Fibroblast of peridontal ligament (primary cell): ENCODE results near the gene TBRG4.

Source experiments
- DNase-seq: peaks from one replicate; pipeline ENCODE4 v3.0.0-alpha.2; 2010; ENCODE audit errors: extremely low read depth

The TBRG4 gene

GRCh38 chr7:45143616-45144015 lies 32.1 kb upstream of the TBRG4 start:
- no peak for DNase-seq

- DNase-seq, result no peak
Measured at GRCh38 chr7:45140827-45141226, 29.3 kb upstream of the TBRG4 start.

- no peak for DNase-seq
Measured at GRCh38 chr7:45138433-45139267, 27.2 kb upstream of the TBRG4 start.

- DNase-seq, result peak; percentile 88
Measured at GRCh38 chr7:45136106-45137060, 24.9 kb upstream of the TBRG4 start.

GRCh38 chr7:45133877-45134276 lies 22.4 kb upstream of the TBRG4 start:
- DNase-seq, result no peak

GRCh38 chr7:45133352-45133751 lies 21.9 kb upstream of the TBRG4 start:
- DNase-seq, result no peak

- DNase-seq, result no peak
Measured at GRCh38 chr7:45132708-45133320, 21.3 kb upstream of the TBRG4 start.

GRCh38 chr7:45131891-45132290 lies 20.4 kb upstream of the TBRG4 start:
- DNase-seq, result no peak

- no peak for DNase-seq
Measured at GRCh38 chr7:45130910-45131309, 19.4 kb upstream of the TBRG4 start.

- DNase-seq, result no peak
Measured at GRCh38 chr7:45129906-45130305, 18.4 kb upstream of the TBRG4 start.

GRCh38 chr7:45129181-45129800 lies 17.8 kb upstream of the TBRG4 start:
- no peak for DNase-seq

GRCh38 chr7:45126920-45127319 lies 15.4 kb upstream of the TBRG4 start:
- DNase-seq, result no peak

- no peak for DNase-seq
Measured at GRCh38 chr7:45126201-45126600, 14.7 kb upstream of the TBRG4 start.

- DNase-seq, result no peak
Measured at GRCh38 chr7:45125193-45125904, 13.9 kb upstream of the TBRG4 start.

- no peak for DNase-seq
Measured at GRCh38 chr7:45123913-45124710, 12.6 kb upstream of the TBRG4 start.

- DNase-seq, result no peak
Measured at GRCh38 chr7:45122975-45123860, 11.7 kb upstream of the TBRG4 start.

- DNase-seq, result no peak
Measured at GRCh38 chr7:45119550-45119949, 8.1 kb upstream of the TBRG4 start.

GRCh38 chr7:45118889-45119331 lies 7.4 kb upstream of the TBRG4 start:
- DNase-seq, result no peak

GRCh38 chr7:45118292-45118691 lies 6.8 kb upstream of the TBRG4 start:
- DNase-seq, result no peak
